ENCODE measurements around the gene NEGR1.

DNA sequence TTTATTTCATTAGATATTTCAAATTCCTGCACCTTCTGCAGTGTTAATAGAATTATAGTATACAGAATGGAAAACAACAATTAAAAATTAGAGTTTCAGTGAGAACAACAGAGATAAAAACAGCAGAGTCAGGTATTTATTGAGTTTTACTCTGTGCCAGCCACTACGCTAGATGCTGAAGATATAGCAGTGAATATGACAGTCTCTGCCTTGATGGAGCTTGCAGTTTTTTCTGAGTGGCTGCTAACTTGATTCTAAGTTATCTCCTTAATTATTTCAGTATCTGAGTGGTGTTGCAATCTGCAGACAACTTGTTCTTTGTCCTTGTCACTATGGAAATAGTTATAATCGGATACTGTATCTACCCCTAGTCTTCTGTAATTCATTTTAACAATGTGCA lies 817.2 kb downstream of the NEGR1 start:
- TF ChIP-seq, protein P1, sequence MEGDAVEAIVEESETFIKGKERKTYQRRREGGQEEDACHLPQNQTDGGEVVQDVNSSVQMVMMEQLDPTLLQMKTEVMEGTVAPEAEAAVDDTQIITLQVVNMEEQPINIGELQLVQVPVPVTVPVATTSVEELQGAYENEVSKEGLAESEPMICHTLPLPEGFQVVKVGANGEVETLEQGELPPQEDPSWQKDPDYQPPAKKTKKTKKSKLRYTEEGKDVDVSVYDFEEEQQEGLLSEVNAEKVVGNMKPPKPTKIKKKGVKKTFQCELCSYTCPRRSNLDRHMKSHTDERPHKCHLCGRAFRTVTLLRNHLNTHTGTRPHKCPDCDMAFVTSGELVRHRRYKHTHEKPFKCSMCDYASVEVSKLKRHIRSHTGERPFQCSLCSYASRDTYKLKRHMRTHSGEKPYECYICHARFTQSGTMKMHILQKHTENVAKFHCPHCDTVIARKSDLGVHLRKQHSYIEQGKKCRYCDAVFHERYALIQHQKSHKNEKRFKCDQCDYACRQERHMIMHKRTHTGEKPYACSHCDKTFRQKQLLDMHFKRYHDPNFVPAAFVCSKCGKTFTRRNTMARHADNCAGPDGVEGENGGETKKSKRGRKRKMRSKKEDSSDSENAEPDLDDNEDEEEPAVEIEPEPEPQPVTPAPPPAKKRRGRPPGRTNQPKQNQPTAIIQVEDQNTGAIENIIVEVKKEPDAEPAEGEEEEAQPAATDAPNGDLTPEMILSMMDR (IDR thresholded peaks at IDR 0.05) = no peak
- TF ChIP-seq POLR2A (IDR thresholded peaks at IDR 0.05) = no peak

Data from testis (tissue), 2 donors.